Breast epithelium (tissue), 4 donors: ENCODE data around the gene ZNF513. TPM values are rescaled to one million over a fixed set of nuclear protein-coding genes. Genes with fewer than 3 reads are reported as not detected.

Source experiments
- DNase-seq, 2 donors: peaks; one replicate each; pipeline ENCODE4 v3.0.0-alpha.2; 2019; ENCODE audit warnings: low spot score in 2 of 2
- H3K27ac ChIP-seq, 2 donors: fragments of 200-600 bp; sonication (generic) in 1 of 2; one replicate each; pipeline ENCODE4 v1.5.1; 2016 to 2019; ENCODE audit warnings: mild to moderate bottlenecking in 1 of 2
- H3K27me3 ChIP-seq, 2 donors: fragments of 200-600 bp; sonication (generic) in 1 of 2; one replicate each; pipeline versions ENCODE4 v1.5.1 to v1.6.0; 2017 to 2019; ENCODE audit warnings: control low read depth in 1 of 2, mild to moderate bottlenecking in 1 of 2
- H3K36me3 ChIP-seq: fragments of 200-600 bp; one replicate; pipeline ENCODE4 v1.5.1; 2019
- H3K4me1 ChIP-seq, 2 donors: fragments of 200-600 bp; sonication (generic); one replicate each; pipeline ENCODE4 v1.5.1; 2016 to 2019; ENCODE audit warnings: control low read depth in 1 of 2
- H3K4me3 ChIP-seq, 3 donors: fragments of 200-600 bp; sonication (generic); 1 replicate in 2 of 3; 2 replicates in 1 of 3; pipeline ENCODE4 v1.5.1; 2016 to 2019; ENCODE audit warnings: mild to moderate bottlenecking in 3 of 3, moderate library complexity in 2 of 3
- H3K9me3 ChIP-seq, 2 donors: fragments of 200-600 bp; sonication (generic) in 1 of 2; one replicate each; pipeline ENCODE4 v1.5.1; 2016 to 2019; ENCODE audit warnings: control low read depth in 1 of 2
- POLR2A ChIP-seq: fragments of 450-650 bp; IDR thresholded peaks from one replicate; pipeline ENCODE4 v1.6.1; 2016; ENCODE audit warnings: antibody characterized with exemption, mild to moderate bottlenecking, moderate library complexity
- POLR2AphosphoS5 ChIP-seq, 3 donors: sonication (generic); formaldehyde crosslinking; IDR thresholded peaks; one replicate each; pipeline ENCODE4 v1.6.1; 2017; ENCODE audit warnings: antibody characterized with exemption in 3 of 3
- intact Hi-C: fragments of 100-400 bp; cut with DNase I; formaldehyde crosslinking; loops from one replicate; pipeline ENCODE4 v1.15.1; 2023; ENCODE audit warnings: low total_unique reads
- total RNA-seq, 3 donors: library from RNA; depleted of rRNA; stranded (reverse); fragments of >200 nt; gene quantifications; one replicate each; pipeline ENCODE4 v1.1.0, GENCODE V29; 2016
- TF ChIP-seq, protein P1 (sequence below), 3 donors: fragments of 450-650 bp; IDR thresholded peaks; one replicate each; pipeline ENCODE4 v1.5.1; 2016 to 2017; ENCODE audit warnings: antibody characterized with exemption in 3 of 3, mild to moderate bottlenecking in 3 of 3, moderate library complexity in 3 of 3

The ZNF513 gene
- total RNA-seq, 3 donors from 2014 or later: 5.9 to 22.5 (median 15.7) TPM

DNA sequence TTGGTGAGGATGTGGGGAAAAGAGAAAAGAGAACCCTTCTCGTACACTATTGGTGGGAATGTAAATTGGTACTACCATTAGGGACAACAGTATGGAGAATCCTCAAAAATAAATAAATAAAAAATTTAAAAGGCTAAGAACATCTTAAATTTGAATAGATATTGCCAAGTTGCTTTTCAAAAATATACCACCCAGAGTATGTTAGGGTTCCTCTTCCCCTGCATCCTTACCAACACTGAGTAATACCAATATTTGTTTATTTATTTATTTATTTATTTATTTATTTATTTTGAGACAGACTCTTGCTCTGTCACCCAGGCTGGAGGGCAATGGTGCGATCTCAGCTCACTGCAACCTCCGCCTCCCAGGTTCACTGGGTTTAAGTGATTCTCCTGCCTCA, 42.4 kb upstream of the ZNF513 start:
- intact Hi-C loops: no loop called here
- H3K36me3 ChIP-seq: no peaks in the 10 kb centered on the region
- no peak overlapping the region for H3K27ac ChIP-seq
- TF ChIP-seq, protein P1, sequence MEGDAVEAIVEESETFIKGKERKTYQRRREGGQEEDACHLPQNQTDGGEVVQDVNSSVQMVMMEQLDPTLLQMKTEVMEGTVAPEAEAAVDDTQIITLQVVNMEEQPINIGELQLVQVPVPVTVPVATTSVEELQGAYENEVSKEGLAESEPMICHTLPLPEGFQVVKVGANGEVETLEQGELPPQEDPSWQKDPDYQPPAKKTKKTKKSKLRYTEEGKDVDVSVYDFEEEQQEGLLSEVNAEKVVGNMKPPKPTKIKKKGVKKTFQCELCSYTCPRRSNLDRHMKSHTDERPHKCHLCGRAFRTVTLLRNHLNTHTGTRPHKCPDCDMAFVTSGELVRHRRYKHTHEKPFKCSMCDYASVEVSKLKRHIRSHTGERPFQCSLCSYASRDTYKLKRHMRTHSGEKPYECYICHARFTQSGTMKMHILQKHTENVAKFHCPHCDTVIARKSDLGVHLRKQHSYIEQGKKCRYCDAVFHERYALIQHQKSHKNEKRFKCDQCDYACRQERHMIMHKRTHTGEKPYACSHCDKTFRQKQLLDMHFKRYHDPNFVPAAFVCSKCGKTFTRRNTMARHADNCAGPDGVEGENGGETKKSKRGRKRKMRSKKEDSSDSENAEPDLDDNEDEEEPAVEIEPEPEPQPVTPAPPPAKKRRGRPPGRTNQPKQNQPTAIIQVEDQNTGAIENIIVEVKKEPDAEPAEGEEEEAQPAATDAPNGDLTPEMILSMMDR (IDR thresholded peaks at IDR 0.05): no peak
- TF ChIP-seq POLR2AphosphoS5 (IDR thresholded peaks at IDR 0.05) (no peak), POLR2A (no peak)
- no peaks in the 10 kb centered on the region for H3K4me1 ChIP-seq
- no peaks in the 10 kb centered on the region for H3K9me3 ChIP-seq
- H3K27me3 ChIP-seq: no peaks in the 10 kb centered on the region
- H3K4me3 ChIP-seq: no peak overlapping the region
- no peak for DNase-seq

DNA sequence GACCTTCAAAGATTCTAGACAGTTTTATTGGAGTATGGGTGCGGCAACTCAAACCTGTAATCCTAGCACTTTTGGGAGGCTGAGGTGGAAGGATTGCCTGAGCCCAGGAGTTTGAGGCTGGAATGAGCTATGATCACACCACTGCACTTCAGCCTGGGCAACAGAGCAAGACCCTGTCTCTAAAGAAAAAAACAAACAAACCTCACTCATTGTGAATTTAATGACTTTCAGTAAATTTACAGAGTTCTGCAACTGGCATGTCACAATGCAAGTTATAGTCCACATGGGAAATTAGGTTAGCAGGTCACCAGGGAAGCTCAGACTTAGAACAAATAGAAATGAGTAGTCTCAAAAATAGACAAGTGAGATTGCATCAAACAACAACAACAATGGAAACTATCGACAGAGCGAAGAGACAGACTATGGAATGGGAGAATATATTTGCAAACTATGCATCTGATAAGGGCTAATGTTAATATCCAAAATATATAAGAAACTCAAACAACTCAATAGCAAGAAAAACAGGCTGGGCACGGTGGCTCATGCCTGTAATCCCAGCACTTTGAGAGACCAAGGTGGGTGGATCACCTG, 41.2 kb upstream of the ZNF513 start:
- H3K4me1 ChIP-seq: no peaks in the 10 kb centered on the region
- TF ChIP-seq, protein P1 (IDR thresholded peaks at IDR 0.05): no peak
- TF ChIP-seq POLR2A (no peak), POLR2AphosphoS5 (IDR thresholded peaks at IDR 0.05) (no peak)
- no peaks in the 10 kb centered on the region for H3K27me3 ChIP-seq
- H3K27ac ChIP-seq: no peak overlapping the region
- H3K36me3 ChIP-seq: no peaks in the 10 kb centered on the region
- no peak overlapping the region for H3K4me3 ChIP-seq
- no peak for DNase-seq
- no peaks in the 10 kb centered on the region for H3K9me3 ChIP-seq
- intact Hi-C loops: no loop called here

DNA sequence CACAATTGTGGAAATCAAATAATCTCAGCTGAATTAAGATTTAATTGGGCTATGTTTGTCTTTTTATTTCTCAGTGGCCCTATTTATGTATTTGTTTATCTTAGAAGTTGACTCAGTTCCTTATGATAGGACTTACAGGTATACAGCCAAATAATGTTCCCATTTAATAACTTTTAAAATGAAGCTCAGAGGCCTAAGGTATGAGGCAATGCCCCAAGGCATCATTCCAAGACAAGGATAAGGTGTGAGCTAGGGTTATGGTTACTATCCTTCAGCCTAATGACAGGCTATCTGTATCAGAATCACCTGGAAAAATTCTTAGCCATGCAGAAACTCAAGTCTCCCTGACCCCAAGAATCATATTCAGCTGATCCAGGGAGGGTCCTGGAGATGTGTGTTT, 40.5 kb upstream of the ZNF513 start:
- TF ChIP-seq POLR2AphosphoS5 (IDR thresholded peaks at IDR 0.05) (no peak), POLR2A (no peak)
- TF ChIP-seq, protein P1 (IDR thresholded peaks at IDR 0.05): no peak
- no peaks in the 10 kb centered on the region for H3K4me1 ChIP-seq
- H3K4me3 ChIP-seq: no peak overlapping the region
- no peaks in the 10 kb centered on the region for H3K27me3 ChIP-seq
- H3K27ac ChIP-seq: no peak overlapping the region
- H3K36me3 ChIP-seq: no peaks in the 10 kb centered on the region
- DNase-seq: no peak
- no peaks in the 10 kb centered on the region for H3K9me3 ChIP-seq
- intact Hi-C loops: no loop called here

DNA sequence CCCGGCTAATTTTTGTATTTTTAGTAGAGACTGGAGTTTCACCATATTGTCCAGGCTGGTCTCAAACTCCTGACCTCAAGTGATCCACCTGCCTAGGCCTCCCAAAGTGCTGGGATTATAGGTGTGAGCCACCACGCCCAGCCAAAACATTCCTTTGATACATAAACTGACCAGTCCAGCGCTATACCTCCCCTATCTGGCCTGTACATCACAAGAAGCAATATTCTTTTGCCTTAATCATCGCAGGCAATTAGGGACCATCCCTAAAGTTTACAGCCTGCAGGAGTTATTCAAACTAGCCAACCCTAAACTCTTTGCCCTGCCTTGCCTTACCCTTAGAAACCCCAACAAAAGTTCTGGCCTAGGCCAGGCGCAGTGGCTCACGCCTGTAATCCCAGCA, 35.6 kb upstream of the ZNF513 start:
- Histone ChIP-seq H3K27ac (no peak overlapping the region), H3K27me3 (no peaks in the 10 kb centered on the region), H3K4me1 (no peaks in the 10 kb centered on the region), H3K36me3 (no peaks in the 10 kb centered on the region), H3K9me3 (no peaks in the 10 kb centered on the region), H3K4me3 (no peak overlapping the region)
- intact Hi-C loops: no loop called here
- DNase-seq: no peak
- TF ChIP-seq, protein P1 (IDR thresholded peaks at IDR 0.05): no peak
- no peak for TF ChIP-seq POLR2AphosphoS5 (IDR thresholded peaks at IDR 0.05)
- no peak for TF ChIP-seq POLR2A

DNA sequence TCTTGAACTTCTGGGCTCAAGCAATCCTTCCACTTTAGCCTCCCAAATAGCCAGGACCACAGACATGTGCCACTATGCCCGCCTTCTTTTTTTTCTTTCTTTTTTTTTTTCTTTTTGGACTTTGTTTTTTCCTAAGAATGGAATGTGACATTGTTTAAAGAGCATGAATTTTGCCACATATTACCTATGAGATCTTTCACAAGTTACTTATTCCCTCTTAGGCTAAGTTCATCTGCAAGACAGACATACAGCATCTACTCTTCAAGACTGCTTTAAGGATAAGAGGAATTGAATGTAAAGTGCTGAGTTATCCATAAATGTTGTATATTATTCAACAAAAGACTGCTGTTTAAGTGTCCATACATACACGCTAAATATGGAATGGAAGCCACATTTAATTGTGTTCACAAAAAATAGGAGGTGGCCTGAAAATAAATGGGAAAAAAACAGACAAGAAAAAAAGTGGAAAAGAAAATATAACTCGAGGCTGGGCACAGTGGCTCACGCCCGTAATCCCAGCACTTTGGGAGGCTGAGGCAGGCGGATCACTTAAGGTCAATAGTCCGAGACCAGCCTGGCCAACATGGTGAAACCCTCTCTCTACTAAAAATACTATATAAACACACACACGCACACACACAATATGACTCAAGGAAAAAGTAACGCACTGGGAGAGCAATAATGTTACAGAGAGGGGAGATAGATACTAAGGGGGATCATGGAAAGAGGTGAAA, 32.1 kb upstream of the ZNF513 start:
- TF ChIP-seq, protein P1 (IDR thresholded peaks at IDR 0.05): no peak
- no peak for TF ChIP-seq POLR2AphosphoS5 (IDR thresholded peaks at IDR 0.05)
- TF ChIP-seq POLR2A: no peak
- Histone ChIP-seq H3K27me3 (no peaks in the 10 kb centered on the region), H3K9me3 (no peaks in the 10 kb centered on the region), H3K36me3 (no peaks in the 10 kb centered on the region), H3K4me3 (no peak overlapping the region), H3K27ac (no peak overlapping the region), H3K4me1 (peaks cover 0 to 4% of the 10 kb centered on the region in 2 donors)
- intact Hi-C loops: no loop called here
- DNase-seq: no peak
